T-helper 9 cell (primary cell): ENCODE measurements around the gene CENPF.
"Not testable (repeated sequence)": the region's sequence is repeated elsewhere in the genome, so short reads cannot be mapped to it uniquely, and the experiment has no call there.

Experiments
- DNase-seq: peaks from one replicate; pipeline ENCODE4 v3.0.0-alpha.2; 2020

The CENPF gene

GRCh38 chr1:214584805-214585766 is 17.9 kb upstream of the CENPF start:
- no peak for DNase-seq

GRCh38 chr1:214586621-214587020 is 16.4 kb upstream of the CENPF start:
- no peak for DNase-seq

DNA sequence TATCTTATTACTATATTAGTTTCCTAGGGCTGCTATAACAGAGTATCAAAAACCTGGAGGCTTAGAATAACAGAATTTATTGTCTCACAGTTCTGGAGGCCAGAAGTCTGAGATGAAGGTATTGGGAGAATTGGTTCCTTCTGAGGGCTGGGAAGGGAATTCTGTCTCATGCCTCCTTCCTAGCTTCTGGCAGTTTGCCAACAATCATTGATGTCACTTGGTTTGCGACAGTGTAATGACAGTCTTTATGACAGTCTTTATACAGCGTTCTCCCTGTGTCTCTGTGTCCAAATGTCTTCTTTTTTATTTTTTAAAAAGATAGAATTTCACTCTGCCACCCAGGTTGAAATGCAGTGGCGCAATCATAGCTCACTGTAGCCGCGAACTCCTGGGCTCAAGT is 15.8 kb upstream of the CENPF start:
- no peak for DNase-seq

DNA sequence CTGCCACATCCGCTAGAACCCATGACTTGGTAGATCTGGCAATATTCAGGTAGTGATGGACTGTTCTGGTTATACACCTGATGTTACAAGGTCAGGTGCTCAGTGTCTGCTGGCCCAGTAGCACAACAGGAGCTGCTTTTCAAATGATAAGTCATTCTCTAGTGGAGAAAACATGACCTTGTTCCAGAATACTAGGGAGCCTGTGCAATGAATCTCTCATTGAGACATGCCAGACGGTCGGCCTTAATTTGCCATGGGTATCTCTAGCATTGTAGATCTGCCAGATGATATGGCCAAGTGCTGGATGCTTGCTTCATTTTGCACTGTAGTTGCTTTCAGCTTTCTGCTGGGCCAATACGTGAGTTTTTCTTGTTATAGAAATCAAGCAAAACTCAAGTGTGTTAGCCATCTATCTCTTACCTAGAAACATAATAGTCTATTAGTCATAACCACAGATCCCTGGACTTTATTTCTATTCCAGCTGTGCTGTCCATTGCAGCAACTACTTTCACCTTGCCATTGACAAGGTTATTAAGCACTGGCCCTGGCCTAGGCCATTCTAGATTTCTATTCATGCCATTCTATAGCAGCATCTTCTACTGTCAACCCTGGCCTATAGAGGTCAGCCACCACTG is 13.9 kb upstream of the CENPF start:
- no peak for DNase-seq

DNA sequence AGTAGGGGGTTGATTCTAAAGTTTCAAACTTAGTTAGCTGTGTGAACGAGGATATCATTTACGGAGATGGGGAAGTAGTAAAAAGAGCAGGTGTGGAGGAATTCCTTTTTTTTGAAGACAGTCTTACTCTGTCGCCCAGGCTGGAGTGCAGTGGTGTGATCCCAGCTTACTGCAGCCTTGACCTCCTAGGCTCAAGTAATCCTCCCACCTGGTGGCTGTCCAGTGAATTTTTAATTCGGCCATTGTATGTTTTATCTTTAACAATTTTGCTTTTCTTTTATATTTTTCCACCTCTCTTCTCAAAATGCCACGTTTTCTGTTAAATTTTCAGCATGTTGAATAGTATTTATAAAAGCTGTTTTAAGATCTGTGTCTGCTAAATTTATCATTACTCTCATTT is 12.3 kb upstream of the CENPF start:
- DNase-seq = no peak

GRCh38 chr1:214591918-214592317 is 11.1 kb upstream of the CENPF start:
- DNase-seq = not testable (repeated sequence)

DNA sequence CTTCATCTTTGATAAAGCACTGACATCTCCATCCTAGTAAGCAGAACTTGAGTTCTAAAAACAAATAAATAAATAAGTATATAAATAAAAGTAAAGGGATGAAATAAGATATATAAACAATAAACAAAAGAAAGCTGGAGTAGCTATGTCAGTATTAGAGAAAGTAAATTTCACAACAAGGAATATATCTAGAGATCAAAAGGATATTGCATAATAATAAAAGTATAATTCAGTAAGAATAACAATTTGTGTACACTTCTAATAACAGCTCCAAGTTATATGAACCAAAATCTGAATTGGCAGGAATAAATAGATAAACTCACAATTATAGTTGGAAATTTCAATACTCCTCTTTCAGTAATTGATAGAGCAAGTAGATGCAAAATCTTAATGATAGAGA is 9.8 kb upstream of the CENPF start:
- no peak for DNase-seq

GRCh38 chr1:214603819-214604252 is 841 bp downstream of the CENPF start:
- DNase-seq = no peak

DNA sequence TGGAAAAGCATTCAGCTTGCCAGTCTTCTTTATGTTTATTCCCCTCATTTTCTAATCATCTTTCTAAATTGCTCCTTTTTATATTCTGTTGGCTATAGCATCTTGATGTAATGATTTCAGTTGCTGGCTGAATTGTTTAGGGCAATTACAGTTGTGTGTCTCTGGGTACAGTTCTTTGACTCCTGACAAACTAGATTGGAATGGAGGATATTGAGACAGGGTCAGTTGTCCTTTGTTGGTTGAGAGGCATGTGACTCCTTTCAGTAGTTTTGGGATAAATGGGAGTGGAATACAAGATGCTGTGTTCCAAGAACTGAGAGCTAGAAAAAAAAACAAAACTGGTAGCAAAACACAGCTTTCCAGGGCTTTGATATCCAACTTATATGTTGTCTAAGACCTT is 1.5 kb downstream of the CENPF start:
- no peak for DNase-seq

DNA sequence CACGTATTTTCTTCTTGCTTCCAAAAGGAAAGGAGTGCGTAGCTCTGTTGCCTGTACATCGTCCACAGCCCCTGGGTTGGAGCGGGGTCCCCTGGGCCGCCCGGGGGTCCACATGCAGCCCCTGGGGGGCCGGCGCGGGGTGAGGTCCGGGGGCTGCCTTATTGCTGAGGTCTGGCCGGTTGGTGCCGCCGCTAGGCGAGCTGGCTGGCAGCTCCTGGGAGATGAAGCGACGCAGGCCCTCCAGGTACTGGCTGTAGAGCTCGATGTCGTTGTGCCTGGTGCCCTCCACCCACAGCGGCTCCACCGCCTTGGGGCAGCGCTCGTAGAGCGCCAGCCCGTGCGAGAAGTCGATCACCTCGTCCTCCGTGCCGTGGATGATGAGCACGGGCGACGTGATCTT is 2.5 kb downstream of the CENPF start:
- not testable (repeated sequence) for DNase-seq

DNA sequence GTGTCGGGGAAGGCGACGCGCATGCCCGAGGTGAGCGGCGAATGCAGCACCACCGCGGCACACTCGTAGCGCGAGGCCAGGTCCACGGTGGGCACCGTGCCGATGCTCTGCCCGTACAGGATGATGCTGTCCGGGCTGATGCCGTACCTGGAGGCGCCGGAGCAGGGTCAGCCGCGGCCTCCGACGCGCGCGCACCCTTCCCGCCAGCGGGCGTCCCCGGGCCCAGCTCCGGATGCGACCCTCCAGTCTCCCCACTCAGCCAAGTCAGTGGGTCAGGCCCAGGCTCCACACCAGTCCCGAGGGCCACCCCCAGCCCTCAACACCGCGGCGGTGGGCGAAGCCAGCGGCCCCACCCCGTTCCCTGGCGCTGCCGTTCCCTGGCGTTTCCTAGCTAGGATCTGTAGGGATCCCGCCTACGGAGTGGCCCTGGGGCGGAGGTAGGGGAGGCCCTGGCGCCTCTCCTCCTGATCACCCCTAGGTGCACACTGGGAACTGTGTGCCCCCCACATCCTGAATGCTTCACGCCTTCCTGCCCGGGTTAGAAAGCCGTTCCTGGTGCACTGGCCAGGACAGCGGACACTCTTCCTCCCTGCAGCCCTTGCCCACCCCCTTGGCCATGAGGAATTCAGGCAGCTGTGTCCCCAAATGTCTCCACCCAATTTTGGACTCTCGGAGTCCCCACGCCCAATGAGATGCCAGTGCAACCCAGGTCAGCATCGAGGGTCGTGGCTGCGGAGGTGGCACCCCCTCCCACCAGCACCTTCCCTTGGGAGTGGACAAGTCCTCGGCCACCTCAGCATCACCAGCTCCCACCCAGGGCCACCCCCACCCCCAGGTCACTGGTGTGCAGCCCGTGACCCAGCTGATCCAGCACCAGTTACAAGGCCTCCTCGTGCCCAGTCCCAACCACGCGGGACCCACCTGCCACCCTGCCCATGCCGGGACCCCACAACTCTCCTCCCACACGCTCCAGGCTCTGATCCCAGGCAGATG is 3.2 kb downstream of the CENPF start:
- DNase-seq = not testable (repeated sequence)

- not testable (repeated sequence) for DNase-seq
Observed at GRCh38 chr1:214607492-214608215, 4.7 kb downstream of the CENPF start.

DNA sequence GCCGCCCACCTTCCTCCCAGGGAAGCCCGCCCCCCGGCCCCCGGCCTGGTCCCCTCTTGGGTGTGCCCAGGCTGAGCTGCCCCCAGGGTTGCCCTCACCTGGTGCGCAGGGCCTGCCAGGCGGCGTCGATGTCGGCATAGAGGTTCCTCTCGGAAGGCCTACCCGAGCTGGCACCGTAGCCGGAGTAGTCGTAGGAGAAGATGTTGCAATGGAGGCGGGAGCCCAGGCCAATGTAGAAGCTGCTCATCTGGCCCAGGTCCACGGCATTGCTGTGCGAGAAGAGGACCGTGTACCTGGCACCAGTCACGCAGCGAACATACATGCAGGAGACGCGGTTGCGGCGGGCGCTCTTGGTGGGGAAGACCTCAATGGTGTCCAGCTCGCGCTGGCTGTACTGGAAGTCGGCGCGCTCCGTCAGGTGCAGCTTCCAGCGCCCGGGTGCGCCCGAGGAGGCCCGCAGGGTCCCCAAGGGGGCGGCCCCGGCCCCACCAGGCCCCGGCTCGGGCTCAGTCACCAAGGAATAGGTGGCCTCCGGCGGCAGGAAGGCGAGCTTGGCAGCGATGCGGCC is 5.3 kb downstream of the CENPF start:
- DNase-seq = not testable (repeated sequence)

GRCh38 chr1:214608817-214609216 is 5.8 kb downstream of the CENPF start:
- not testable (repeated sequence) for DNase-seq

- no peak for DNase-seq
Observed at GRCh38 chr1:214609692-214610091, 6.7 kb downstream of the CENPF start.

GRCh38 chr1:214610136-214610535 is 7.1 kb downstream of the CENPF start:
- not testable (repeated sequence) for DNase-seq

DNA sequence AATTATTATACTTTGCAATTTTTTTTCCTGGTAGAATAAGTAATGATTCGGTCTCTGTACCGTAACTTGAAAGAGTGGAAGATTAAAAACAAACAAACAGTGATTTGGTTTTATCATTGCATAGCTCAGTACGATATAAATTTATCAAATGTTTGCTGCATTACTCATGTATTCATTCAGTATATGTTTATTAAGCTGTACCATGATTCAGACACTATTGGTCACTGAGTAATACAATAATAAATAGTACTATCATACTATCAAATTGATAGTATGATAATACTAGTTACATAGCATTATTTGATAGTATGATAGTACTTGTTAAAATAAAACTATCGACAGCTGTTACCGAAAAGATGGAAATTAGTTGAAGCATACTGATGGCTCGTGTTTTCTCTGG is 12.1 kb downstream of the CENPF start:
- no peak for DNase-seq

- no peak for DNase-seq
Observed at GRCh38 chr1:214615871-214616270, 12.9 kb downstream of the CENPF start.

GRCh38 chr1:214617246-214617645 is 14.3 kb downstream of the CENPF start:
- no peak for DNase-seq

DNA sequence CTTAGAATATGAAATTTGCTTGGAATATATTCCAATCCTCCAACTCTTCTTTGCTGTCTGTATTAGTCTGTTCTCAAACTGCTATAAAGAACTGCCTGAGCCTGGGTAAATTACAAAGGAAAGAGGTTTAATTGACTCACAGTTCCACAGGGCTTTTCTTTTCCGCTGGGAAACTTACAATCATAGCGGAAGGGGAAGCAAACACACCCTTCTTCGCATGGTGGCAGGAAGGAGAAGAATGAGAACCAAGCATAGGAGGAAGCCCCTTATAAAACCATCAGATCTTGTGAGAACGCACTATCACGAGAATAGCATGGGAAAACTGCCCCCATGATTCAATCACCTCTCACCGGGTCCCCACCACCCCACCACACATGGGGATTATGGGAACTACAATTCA is 14.8 kb downstream of the CENPF start:
- no peak for DNase-seq

DNA sequence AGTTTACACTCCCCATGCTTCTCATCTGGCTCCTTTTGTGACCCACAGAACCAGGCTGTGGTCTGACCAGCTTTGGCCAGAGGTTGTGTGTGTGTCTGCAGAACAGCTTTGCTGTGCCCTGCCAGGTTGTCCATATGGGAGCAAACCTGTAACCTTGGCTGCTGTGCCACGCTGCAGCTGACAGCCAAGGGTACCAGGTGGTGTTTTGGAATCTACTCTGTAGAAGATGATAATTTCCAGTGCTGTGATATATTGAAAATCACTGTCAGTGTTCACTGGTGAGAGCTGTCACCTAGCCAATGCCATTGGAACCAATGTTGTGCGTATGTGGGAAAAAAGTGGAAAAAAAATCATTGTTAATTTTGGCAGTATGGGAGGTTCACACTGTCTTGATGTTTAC is 18.2 kb downstream of the CENPF start:
- DNase-seq = no peak

GRCh38 chr1:214623430-214623829 is 20.4 kb downstream of the CENPF start:
- DNase-seq = no peak
